HepG2 (cell line): ENCODE results near the gene OR52I1. TPM values are rescaled to one million over a fixed set of nuclear protein-coding genes. Genes with fewer than 3 reads are reported as not detected.

ENCODE experiments used
- ATAC-seq: fragments of 200-7000 bp; cut with Tn5 transposase; 3 replicates; pipeline ENCODE4 v1.9.1; 2020; ENCODE audit warnings: mild to moderate bottlenecking, moderate library complexity
- BruUV-seq: library from RNA; stranded (reverse); fragments of 400-500 nt; replicated peaks from 2 replicates; lab custom pipeline; 2021; lab: Mats Ljungman, UMichigan
- CTCF ChIA-PET: fragments of 300-600 bp; formaldehyde crosslinking; extraction: SDS; loops from one replicate; lab custom pipeline; 2021; ENCODE audit warnings: low total read pairs, inconsistent platforms, low intra/inter-chr PET ratio; lab: Yijun Ruan, JAX
- POLR2A ChIA-PET: fragments of 350-600 bp; sonication (Branson Sonifier 250); formaldehyde crosslinking; loops from one replicate; lab custom pipeline; 2020; ENCODE audit warnings: antibody characterized with exemption, inconsistent platforms; lab: Yijun Ruan, JAX
- DNase-seq: peaks from one replicate; pipeline ENCODE4 v3.0.0-alpha.2; 2015; ENCODE audit warnings: low spot score
- FAIRE-seq: peaks from 3 replicates; lab custom pipeline; 2011; peaks lifted over from hg19 to GRCh38; lab: Jason Lieb, UNC
- H2AFZ ChIP-seq: one replicate; pipeline ENCODE4 v1.6.1; 2011; ENCODE audit warnings: low read length, inconsistent platforms
- H3K27ac ChIP-seq: fragments of 300-600 bp; 3 replicates; pipeline ENCODE4 v1.8.0; 2011; ENCODE audit warnings: mixed run types, mild to moderate bottlenecking, mixed read lengths, low read length, inconsistent platforms; ENCODE audit not compliant: insufficient read depth; ENCODE audit errors: extremely low read length
- H3K27me3 ChIP-seq, 2 experiments: fragments of 200-600 bp in 1 of 2; 2 replicates in 1 of 2; 3 replicates in 1 of 2; pipeline versions ENCODE4 v1.6.0 to v1.8.0; 2011; ENCODE audit warnings: low read length in 2 of 2, mild to moderate bottlenecking in 2 of 2, moderate library complexity in 2 of 2, inconsistent platforms in 1 of 2; ENCODE audit not compliant: insufficient read depth in 2 of 2, control insufficient read depth in 1 of 2
- H3K36me3 ChIP-seq, 2 experiments: fragments of 200-600 bp in 1 of 2; replicated peaks in 1 of 2; 2 replicates in 1 of 2; 3 replicates in 1 of 2; pipeline versions ENCODE4 v1.5.1 to v1.8.0; 2011; ENCODE audit warnings: low read length in 2 of 2, inconsistent platforms in 1 of 2; ENCODE audit not compliant: insufficient read depth in 2 of 2, control insufficient read depth in 1 of 2
- H3K4me1 ChIP-seq: 2 replicates; pipeline ENCODE4 v1.5.1; 2012; ENCODE audit warnings: low read length, inconsistent platforms; ENCODE audit not compliant: insufficient read depth
- H3K4me2 ChIP-seq: 2 replicates; pipeline ENCODE4 v1.6.0; 2011; ENCODE audit warnings: low read depth, low read length, inconsistent platforms
- H3K4me3 ChIP-seq, 3 experiments: fragments of 200-600 bp in 1 of 3; sonication (generic), shearing (Covaris generic) in 1 of 3; replicated peaks in 1 of 3; 2 replicates each; pipeline ENCODE4 v1.5.1; 2011 to 2016; ENCODE audit warnings: low read length in 3 of 3, inconsistent platforms in 2 of 3, low read depth in 2 of 3, mild to moderate bottlenecking in 2 of 3, control low read depth in 1 of 3, mixed read lengths in 1 of 3; ENCODE audit not compliant: insufficient read depth in 1 of 3
- H3K79me2 ChIP-seq: one replicate; pipeline ENCODE4 v1.6.1; 2011; ENCODE audit warnings: low read length, inconsistent platforms; ENCODE audit not compliant: insufficient read depth
- H3K9ac ChIP-seq: 2 replicates; pipeline ENCODE4 v1.6.0; 2011; ENCODE audit warnings: mild to moderate bottlenecking, low read depth, low read length, inconsistent platforms; ENCODE audit not compliant: insufficient read depth
- H3K9me3 ChIP-seq: 2 replicates; pipeline ENCODE4 v1.5.1; 2012; ENCODE audit warnings: mild to moderate bottlenecking, low read length
- H4K20me1 ChIP-seq: 2 replicates; pipeline ENCODE4 v1.6.0; 2011; ENCODE audit warnings: inconsistent platforms, mild to moderate bottlenecking, low read length, moderate library complexity; ENCODE audit not compliant: insufficient read depth
- MXD1 ChIP-seq: sonication (generic); formaldehyde crosslinking; IDR thresholded peaks from 2 replicates; pipeline ENCODE4 v1.4.0; 2020; ENCODE audit warnings: mild to moderate bottlenecking, missing genetic modification reagents
- RCOR2 ChIP-seq: IDR thresholded peaks from 2 replicates; pipeline ENCODE4 v1.6.1; 2016; ENCODE audit warnings: missing biosample characterization, missing genetic modification reagents
- ZNF138 ChIP-seq: sonication (generic); formaldehyde crosslinking; IDR thresholded peaks from 2 replicates; pipeline ENCODE4 v1.5.0; 2020; ENCODE audit warnings: mild to moderate bottlenecking, low read depth, missing genetic modification reagents
- ZNF30 ChIP-seq: sonication (generic); formaldehyde crosslinking; IDR thresholded peaks from 2 replicates; pipeline ENCODE4 v1.5.0; 2020; ENCODE audit warnings: mild to moderate bottlenecking, missing genetic modification reagents
- ZXDC ChIP-seq: sonication (generic); formaldehyde crosslinking; IDR thresholded peaks from 2 replicates; pipeline ENCODE4 v1.5.0; 2020; ENCODE audit warnings: mild to moderate bottlenecking, missing genetic modification reagents
- WGBS: methylation state at CpG from one replicate; pipeline ENCODE4 v1.1.6; 2017; ENCODE audit warnings: low lambda C conversion rate; 5-methylcytosine and 5-hydroxymethylcytosine counted together
- in situ Hi-C: cut with HindIII; loops from 2 replicates; pipeline ENCODE4 v1.10.0; 2017; ENCODE audit warnings: low pct_unique_long_range_greater_than_20kb; ENCODE audit not compliant: extremely low pct_ligation_motif_present
- intact Hi-C: fragments of 100-400 bp; cut with micrococcal nuclease; formaldehyde crosslinking; loops from one replicate; pipeline ENCODE4 v1.10.0; 2022; ENCODE audit not compliant: unreplicated experiment
- polyA plus RNA-seq, 8 experiments: library from polyadenylated mRNA; depleted of rRNA in 3 of 8; stranded (reverse) in 7 of 8; unstranded in 1 of 8; fragments of >200 nt; fragmentation: Illumina TruSeq in 4 of 8; extraction: Trizol in 4 of 8; gene quantifications; 2 replicates each; pipeline versions ENCODE4 v1.2.1 to v1.2.3, GENCODE V29; 2011 to 2016; ENCODE audit warnings: low read depth in 4 of 8, missing spikeins in 1 of 8, mixed read lengths in 1 of 8; ENCODE audit not compliant: insufficient read depth in 1 of 8
- total RNA-seq, 5 experiments: library from RNA; depleted of rRNA; stranded (reverse); fragments of >200 nt; fragmentation: Illumina TruSeq; extraction: Trizol; gene quantifications; 2 replicates each; pipeline ENCODE4 v1.2.3, GENCODE V29; 2016; ENCODE audit warnings: low read depth in 1 of 5
- TF ChIP-seq, protein P1 (sequence below): sonication (generic); formaldehyde crosslinking; IDR thresholded peaks from 2 replicates; pipeline ENCODE4 v1.5.1; 2020; ENCODE audit warnings: missing genetic modification reagents, mild to moderate bottlenecking, borderline replicate concordance
- TF ChIP-seq, protein P2 (sequence below): sonication (generic); formaldehyde crosslinking; IDR thresholded peaks from 2 replicates; pipeline ENCODE4 v1.4.0; 2020; ENCODE audit warnings: mild to moderate bottlenecking, missing genetic modification reagents, borderline replicate concordance
- TF ChIP-seq, protein P3 (sequence below): sonication (generic); formaldehyde crosslinking; IDR thresholded peaks from 2 replicates; pipeline ENCODE4 v1.5.0; 2020; ENCODE audit warnings: mild to moderate bottlenecking, missing genetic modification reagents, moderate library complexity
- TF ChIP-seq, protein P4 (sequence below): sonication (generic); formaldehyde crosslinking; IDR thresholded peaks from 2 replicates; pipeline ENCODE4 v1.4.0; 2020; ENCODE audit warnings: missing genetic modification reagents, borderline replicate concordance

OR52I1 gene
- total and polyA plus RNA-seq, 2 of the 13 experiments (the other 11 are each of a cell fraction or from before 2014, with no cell fraction given) = not detected

- CTCF ChIA-PET = no interaction called here
- H3K36me3 ChIP-seq = no peaks in the 10 kb centered on the region
- H3K4me1 ChIP-seq = no peaks in the 10 kb centered on the region
- H3K27ac ChIP-seq = no peak overlapping the region
- H3K4me3 ChIP-seq = no peak overlapping the region
- H3K9ac ChIP-seq = no peak overlapping the region
- H3K79me2 ChIP-seq = no peaks in the 10 kb centered on the region
- H4K20me1 ChIP-seq = no peaks in the 10 kb centered on the region
- TF ChIP-seq ZNF138 (CRISPR knock-in tag) = no peak
- TF ChIP-seq, protein P1, sequence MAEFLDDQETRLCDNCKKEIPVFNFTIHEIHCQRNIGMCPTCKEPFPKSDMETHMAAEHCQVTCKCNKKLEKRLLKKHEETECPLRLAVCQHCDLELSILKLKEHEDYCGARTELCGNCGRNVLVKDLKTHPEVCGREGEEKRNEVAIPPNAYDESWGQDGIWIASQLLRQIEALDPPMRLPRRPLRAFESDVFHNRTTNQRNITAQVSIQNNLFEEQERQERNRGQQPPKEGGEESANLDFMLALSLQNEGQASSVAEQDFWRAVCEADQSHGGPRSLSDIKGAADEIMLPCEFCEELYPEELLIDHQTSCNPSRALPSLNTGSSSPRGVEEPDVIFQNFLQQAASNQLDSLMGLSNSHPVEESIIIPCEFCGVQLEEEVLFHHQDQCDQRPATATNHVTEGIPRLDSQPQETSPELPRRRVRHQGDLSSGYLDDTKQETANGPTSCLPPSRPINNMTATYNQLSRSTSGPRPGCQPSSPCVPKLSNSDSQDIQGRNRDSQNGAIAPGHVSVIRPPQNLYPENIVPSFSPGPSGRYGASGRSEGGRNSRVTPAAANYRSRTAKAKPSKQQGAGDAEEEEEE (CRISPR knock-in tag) = no peak
- no peak for TF ChIP-seq ZXDC (CRISPR knock-in tag)
- TF ChIP-seq RCOR2 (CRISPR knock-in tag) = no peak
- TF ChIP-seq, protein P2, sequence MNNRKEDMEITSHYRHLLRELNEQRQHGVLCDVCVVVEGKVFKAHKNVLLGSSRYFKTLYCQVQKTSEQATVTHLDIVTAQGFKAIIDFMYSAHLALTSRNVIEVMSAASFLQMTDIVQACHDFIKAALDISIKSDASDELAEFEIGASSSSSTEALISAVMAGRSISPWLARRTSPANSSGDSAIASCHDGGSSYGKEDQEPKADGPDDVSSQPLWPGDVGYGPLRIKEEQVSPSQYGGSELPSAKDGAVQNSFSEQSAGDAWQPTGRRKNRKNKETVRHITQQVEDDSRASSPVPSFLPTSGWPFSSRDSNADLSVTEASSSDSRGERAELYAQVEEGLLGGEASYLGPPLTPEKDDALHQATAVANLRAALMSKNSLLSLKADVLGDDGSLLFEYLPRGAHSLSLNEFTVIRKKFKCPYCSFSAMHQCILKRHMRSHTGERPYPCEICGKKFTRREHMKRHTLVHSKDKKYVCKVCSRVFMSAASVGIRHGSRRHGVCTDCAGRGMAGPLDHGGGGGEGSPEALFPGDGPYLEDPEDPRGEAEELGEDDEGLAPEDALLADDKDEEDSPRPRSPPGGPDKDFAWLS = no peak
- TF ChIP-seq, protein P3, sequence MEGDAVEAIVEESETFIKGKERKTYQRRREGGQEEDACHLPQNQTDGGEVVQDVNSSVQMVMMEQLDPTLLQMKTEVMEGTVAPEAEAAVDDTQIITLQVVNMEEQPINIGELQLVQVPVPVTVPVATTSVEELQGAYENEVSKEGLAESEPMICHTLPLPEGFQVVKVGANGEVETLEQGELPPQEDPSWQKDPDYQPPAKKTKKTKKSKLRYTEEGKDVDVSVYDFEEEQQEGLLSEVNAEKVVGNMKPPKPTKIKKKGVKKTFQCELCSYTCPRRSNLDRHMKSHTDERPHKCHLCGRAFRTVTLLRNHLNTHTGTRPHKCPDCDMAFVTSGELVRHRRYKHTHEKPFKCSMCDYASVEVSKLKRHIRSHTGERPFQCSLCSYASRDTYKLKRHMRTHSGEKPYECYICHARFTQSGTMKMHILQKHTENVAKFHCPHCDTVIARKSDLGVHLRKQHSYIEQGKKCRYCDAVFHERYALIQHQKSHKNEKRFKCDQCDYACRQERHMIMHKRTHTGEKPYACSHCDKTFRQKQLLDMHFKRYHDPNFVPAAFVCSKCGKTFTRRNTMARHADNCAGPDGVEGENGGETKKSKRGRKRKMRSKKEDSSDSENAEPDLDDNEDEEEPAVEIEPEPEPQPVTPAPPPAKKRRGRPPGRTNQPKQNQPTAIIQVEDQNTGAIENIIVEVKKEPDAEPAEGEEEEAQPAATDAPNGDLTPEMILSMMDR (CRISPR knock-in tag) = no peak
- TF ChIP-seq, protein P4, sequence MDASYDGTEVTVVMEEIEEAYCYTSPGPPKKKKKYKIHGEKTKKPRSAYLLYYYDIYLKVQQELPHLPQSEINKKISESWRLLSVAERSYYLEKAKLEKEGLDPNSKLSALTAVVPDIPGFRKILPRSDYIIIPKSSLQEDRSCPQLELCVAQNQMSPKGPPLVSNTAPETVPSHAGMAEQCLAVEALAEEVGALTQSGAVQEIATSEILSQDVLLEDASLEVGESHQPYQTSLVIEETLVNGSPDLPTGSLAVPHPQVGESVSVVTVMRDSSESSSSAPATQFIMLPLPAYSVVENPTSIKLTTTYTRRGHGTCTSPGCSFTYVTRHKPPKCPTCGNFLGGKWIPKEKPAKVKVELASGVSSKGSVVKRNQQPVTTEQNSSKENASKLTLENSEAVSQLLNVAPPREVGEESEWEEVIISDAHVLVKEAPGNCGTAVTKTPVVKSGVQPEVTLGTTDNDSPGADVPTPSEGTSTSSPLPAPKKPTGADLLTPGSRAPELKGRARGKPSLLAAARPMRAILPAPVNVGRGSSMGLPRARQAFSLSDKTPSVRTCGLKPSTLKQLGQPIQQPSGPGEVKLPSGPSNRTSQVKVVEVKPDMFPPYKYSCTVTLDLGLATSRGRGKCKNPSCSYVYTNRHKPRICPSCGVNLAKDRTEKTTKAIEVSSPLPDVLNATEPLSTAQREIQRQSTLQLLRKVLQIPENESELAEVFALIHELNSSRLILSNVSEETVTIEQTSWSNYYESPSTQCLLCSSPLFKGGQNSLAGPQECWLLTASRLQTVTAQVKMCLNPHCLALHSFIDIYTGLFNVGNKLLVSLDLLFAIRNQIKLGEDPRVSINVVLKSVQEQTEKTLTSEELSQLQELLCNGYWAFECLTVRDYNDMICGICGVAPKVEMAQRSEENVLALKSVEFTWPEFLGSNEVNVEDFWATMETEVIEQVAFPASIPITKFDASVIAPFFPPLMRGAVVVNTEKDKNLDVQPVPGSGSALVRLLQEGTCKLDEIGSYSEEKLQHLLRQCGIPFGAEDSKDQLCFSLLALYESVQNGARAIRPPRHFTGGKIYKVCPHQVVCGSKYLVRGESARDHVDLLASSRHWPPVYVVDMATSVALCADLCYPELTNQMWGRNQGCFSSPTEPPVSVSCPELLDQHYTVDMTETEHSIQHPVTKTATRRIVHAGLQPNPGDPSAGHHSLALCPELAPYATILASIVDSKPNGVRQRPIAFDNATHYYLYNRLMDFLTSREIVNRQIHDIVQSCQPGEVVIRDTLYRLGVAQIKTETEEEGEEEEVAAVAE (CRISPR knock-in tag) = no peak
- TF ChIP-seq ZNF30 (CRISPR knock-in tag) = no peak
- no peak for TF ChIP-seq MXD1 (CRISPR knock-in tag)
- 0 out of 5 replicates have a peak, but pooled peaks cover 0 to 3% of the 10 kb centered on the region in 2 experiments for H3K27me3 ChIP-seq
- BruUV-seq = no TSS peak
- intact Hi-C loops = no loop called here
- ATAC-seq = no peak
- FAIRE-seq = no peak
- in situ Hi-C loops = no loop called here
- no peak overlapping the region for H3K4me2 ChIP-seq
- 28% methylated on average over 9 of the region's 9 CpGs for WGBS
- no peaks in the 10 kb centered on the region for H3K9me3 ChIP-seq
- POLR2A ChIA-PET = no interaction called here
- H2AFZ ChIP-seq = no peak overlapping the region
- no peak for DNase-seq
Observed at GRCh38 chr11:4619514-4619913, 25.7 kb downstream of the OR52I1 start.
